ENCODE results near the gene SEZ6L.

Gene SEZ6L

DNA sequence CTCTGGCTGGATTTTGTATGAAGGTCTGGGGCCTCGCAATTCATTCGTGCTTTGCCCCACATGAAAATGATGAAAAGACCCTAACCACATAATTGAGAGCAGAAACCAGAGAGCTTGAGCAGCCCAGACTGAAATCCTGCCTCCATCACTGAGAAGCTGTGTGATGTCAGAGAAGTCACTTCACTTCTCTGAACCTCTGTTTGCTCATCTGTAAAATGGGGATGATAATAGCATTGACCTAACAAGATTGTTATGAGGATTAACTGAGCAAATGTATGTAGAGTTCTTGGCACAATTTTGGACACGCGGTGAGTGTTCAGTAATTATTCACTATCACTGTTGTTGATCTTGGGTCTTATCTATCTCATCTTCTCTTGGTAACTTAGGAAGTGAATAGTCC, 203.6 kb downstream of the SEZ6L start:
- TF ChIP-seq, protein P1, sequence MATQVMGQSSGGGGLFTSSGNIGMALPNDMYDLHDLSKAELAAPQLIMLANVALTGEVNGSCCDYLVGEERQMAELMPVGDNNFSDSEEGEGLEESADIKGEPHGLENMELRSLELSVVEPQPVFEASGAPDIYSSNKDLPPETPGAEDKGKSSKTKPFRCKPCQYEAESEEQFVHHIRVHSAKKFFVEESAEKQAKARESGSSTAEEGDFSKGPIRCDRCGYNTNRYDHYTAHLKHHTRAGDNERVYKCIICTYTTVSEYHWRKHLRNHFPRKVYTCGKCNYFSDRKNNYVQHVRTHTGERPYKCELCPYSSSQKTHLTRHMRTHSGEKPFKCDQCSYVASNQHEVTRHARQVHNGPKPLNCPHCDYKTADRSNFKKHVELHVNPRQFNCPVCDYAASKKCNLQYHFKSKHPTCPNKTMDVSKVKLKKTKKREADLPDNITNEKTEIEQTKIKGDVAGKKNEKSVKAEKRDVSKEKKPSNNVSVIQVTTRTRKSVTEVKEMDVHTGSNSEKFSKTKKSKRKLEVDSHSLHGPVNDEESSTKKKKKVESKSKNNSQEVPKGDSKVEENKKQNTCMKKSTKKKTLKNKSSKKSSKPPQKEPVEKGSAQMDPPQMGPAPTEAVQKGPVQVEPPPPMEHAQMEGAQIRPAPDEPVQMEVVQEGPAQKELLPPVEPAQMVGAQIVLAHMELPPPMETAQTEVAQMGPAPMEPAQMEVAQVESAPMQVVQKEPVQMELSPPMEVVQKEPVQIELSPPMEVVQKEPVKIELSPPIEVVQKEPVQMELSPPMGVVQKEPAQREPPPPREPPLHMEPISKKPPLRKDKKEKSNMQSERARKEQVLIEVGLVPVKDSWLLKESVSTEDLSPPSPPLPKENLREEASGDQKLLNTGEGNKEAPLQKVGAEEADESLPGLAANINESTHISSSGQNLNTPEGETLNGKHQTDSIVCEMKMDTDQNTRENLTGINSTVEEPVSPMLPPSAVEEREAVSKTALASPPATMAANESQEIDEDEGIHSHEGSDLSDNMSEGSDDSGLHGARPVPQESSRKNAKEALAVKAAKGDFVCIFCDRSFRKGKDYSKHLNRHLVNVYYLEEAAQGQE (IDR thresholded peaks at IDR 0.05; ENCODE audit: insufficient replicate concordance, low read depth) = no peak
- TF ChIP-seq, protein P2, sequence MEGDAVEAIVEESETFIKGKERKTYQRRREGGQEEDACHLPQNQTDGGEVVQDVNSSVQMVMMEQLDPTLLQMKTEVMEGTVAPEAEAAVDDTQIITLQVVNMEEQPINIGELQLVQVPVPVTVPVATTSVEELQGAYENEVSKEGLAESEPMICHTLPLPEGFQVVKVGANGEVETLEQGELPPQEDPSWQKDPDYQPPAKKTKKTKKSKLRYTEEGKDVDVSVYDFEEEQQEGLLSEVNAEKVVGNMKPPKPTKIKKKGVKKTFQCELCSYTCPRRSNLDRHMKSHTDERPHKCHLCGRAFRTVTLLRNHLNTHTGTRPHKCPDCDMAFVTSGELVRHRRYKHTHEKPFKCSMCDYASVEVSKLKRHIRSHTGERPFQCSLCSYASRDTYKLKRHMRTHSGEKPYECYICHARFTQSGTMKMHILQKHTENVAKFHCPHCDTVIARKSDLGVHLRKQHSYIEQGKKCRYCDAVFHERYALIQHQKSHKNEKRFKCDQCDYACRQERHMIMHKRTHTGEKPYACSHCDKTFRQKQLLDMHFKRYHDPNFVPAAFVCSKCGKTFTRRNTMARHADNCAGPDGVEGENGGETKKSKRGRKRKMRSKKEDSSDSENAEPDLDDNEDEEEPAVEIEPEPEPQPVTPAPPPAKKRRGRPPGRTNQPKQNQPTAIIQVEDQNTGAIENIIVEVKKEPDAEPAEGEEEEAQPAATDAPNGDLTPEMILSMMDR (IDR thresholded peaks at IDR 0.05; ENCODE audit: insufficient read depth, low read length) = no peak
- TF ChIP-seq POLR2AphosphoS5 (IDR thresholded peaks at IDR 0.05; ENCODE audit: low read depth) (no peak), GABPA (IDR thresholded peaks at IDR 0.05; ENCODE audit: low read depth) (no peak), SPI1 (IDR thresholded peaks at IDR 0.05; ENCODE audit: borderline replicate concordance, low read depth) (no peak)
- Histone ChIP-seq H3K4me3 (replicated peaks; ENCODE audit: insufficient read depth, low read length) (no peak overlapping the region), H3K27me3 (ENCODE audit: insufficient read depth, poor library complexity, severe bottlenecking) (no peaks in the 10 kb centered on the region), H3K27ac (replicated peaks) (no peak overlapping the region)
- DNase-seq (ENCODE audit: low read depth in 1 of 2, low spot score in 1 of 2) = no peak

DNA sequence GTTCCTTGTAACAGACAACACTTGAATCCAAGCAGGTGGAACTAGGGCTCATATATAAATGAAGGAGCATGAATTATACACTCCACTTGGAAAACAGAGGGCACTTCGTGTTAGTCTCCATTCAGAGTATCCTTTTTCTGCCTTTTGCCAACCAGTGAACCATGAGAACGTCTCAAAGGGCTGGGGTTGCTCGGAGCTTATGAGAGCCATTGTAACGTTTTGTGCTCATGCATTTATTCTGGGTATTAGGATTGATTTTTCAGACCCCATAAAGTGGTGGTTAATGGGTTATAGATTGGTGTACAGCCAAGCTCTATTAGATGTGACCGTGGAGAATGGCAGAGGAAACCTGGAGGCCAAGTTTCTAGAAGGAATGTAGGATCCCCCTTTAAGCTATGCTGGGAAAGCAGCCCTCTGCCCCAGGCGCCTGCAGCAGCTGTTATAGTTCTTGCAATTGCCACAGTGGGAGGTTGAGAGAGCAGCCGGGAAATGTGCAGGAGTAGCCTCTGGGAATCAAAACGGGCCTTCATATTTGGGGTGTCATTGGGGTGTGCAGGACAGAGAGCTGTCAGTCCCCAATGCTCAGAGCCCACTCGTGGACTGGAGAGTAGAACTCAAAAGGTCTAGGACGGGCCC, 205.2 kb downstream of the SEZ6L start:
- TF ChIP-seq GABPA (IDR thresholded peaks at IDR 0.05; ENCODE audit: low read depth) (no peak), SPI1 (IDR thresholded peaks at IDR 0.05; ENCODE audit: borderline replicate concordance, low read depth) (no peak), POLR2AphosphoS5 (IDR thresholded peaks at IDR 0.05; ENCODE audit: low read depth) (no peak)
- TF ChIP-seq, protein P2 (IDR thresholded peaks at IDR 0.05; ENCODE audit: insufficient read depth, low read length) = no peak
- no peak overlapping the region for H3K27ac ChIP-seq (replicated peaks)
- no peaks in the 10 kb centered on the region for H3K27me3 ChIP-seq (ENCODE audit: insufficient read depth, poor library complexity, severe bottlenecking)
- DNase-seq (ENCODE audit: low read depth in 1 of 2, low spot score in 1 of 2) = no peak
- H3K4me3 ChIP-seq (replicated peaks; ENCODE audit: insufficient read depth, low read length) = no peak overlapping the region

DNA sequence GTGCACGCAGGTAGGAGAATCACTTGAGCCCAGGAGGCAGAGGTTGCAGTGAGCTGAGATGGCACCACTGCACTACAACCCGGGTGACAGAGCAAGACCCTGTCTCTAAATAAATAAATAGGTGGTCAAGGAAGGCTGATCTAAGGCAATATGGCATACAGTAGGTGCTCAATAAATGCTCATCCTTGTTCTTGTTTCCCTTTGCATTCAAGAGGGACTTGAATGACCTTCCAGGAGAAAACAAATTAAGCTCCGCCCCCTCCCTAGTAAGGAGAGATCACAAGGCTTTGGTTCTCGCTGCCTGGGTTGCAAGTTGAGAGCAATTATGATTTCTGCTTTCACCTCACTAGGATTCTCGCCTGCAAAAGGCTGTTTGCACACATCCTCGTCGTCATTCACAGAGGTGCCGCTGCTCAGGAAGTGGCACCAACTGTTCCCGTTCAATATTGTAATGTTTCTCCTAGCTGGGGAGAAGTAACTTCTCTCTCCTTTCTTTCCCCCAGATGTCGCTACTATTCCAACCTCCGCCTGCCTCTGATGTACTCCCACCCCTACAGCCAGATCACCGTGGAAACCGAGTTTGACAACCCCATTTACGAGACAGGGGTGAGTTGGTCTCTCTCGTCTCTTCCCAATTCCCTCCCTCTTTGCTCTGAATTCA, 208.0 kb downstream of the SEZ6L start:
- H3K4me3 ChIP-seq (replicated peaks; ENCODE audit: insufficient read depth, low read length) = no peak overlapping the region
- no peak overlapping the region for H3K27ac ChIP-seq (replicated peaks)
- DNase-seq (ENCODE audit: low read depth in 1 of 2, low spot score in 1 of 2) = peak in 1 of 2 experiments; percentile 36
- TF ChIP-seq, protein P2 (IDR thresholded peaks at IDR 0.05; ENCODE audit: insufficient read depth, low read length) = no peak
- TF ChIP-seq POLR2AphosphoS5 (IDR thresholded peaks at IDR 0.05; ENCODE audit: low read depth) (no peak), GABPA (IDR thresholded peaks at IDR 0.05; ENCODE audit: low read depth) (no peak), SPI1 (IDR thresholded peaks at IDR 0.05; ENCODE audit: borderline replicate concordance, low read depth) (no peak)
- TF ChIP-seq, protein P1 (IDR thresholded peaks at IDR 0.05; ENCODE audit: insufficient replicate concordance, low read depth) = no peak
- no peaks in the 10 kb centered on the region for H3K27me3 ChIP-seq (ENCODE audit: insufficient read depth, poor library complexity, severe bottlenecking)
